A673 (cell line): Measurements from ENCODE around the gene CYP2D6. TPM values are rescaled to one million over a fixed set of nuclear protein-coding genes. Genes with fewer than 3 reads are reported as not detected.

ENCODE experiments used
- BruUV-seq: library from RNA; stranded (reverse); fragments of 400-500 nt; replicated peaks from 2 replicates; lab custom pipeline; 2021; lab: Mats Ljungman, UMichigan
- CTCF ChIA-PET: fragments of 300-600 bp; sonication (Branson Sonifier 250); formaldehyde crosslinking; loops from one replicate; lab custom pipeline; 2022; ENCODE audit warnings: antibody characterized with exemption; lab: Charles Lee
- POLR2A ChIA-PET: fragments of 300-600 bp; sonication (Branson Sonifier 250); formaldehyde crosslinking; loops from one replicate; lab custom pipeline; 2022; ENCODE audit warnings: antibody characterized with exemption; ENCODE audit not compliant: low non-redundant PET; lab: Charles Lee
- DNase-seq: peaks from one replicate; pipeline ENCODE4 v3.0.0-alpha.2; 2015; ENCODE audit warnings: low spot score
- H3K27ac ChIP-seq: fragments of 200-600 bp; sonication (generic); 2 replicates; pipeline ENCODE4 v1.5.1; 2016; ENCODE audit warnings: mixed run types, low read depth, mild to moderate bottlenecking, mixed read lengths, antibody characterized with exemption, low read length; ENCODE audit not compliant: poor library complexity, severe bottlenecking
- H3K27me3 ChIP-seq: fragments of 200-600 bp; sonication (generic); replicated peaks from 2 replicates; pipeline ENCODE4 v1.6.1; 2017; ENCODE audit warnings: mixed run types, low read depth, mild to moderate bottlenecking, mixed read lengths, antibody characterized with exemption, low read length; ENCODE audit not compliant: insufficient read depth, poor library complexity
- H3K36me3 ChIP-seq: fragments of 200-600 bp; sonication (generic); 2 replicates; pipeline ENCODE4 v1.6.1; 2016; ENCODE audit warnings: mixed run types, mild to moderate bottlenecking, mixed read lengths, antibody characterized with exemption, low read length; ENCODE audit not compliant: insufficient read depth, poor library complexity, severe bottlenecking
- H3K4me1 ChIP-seq: fragments of 200-600 bp; sonication (generic); 2 replicates; pipeline ENCODE4 v1.6.1; 2017; ENCODE audit warnings: mixed run types, mild to moderate bottlenecking, mixed read lengths, antibody characterized with exemption, low read length; ENCODE audit not compliant: insufficient read depth, poor library complexity, severe bottlenecking
- H3K4me3 ChIP-seq: fragments of 200-600 bp; sonication (generic); 2 replicates; pipeline ENCODE4 v1.5.1; 2016; ENCODE audit warnings: low read depth, mixed run types, mild to moderate bottlenecking, mixed read lengths, low read length; ENCODE audit not compliant: poor library complexity, severe bottlenecking
- H3K9me3 ChIP-seq: fragments of 200-600 bp; sonication (generic); 2 replicates; pipeline ENCODE4 v1.6.1; 2016; ENCODE audit warnings: mixed run types, low read depth, mild to moderate bottlenecking, mixed read lengths, antibody characterized with exemption, low read length; ENCODE audit not compliant: poor library complexity, severe bottlenecking
- EZH2 ChIP-seq: fragments of 200-600 bp; sonication (generic); IDR thresholded peaks from 2 replicates; pipeline ENCODE4 v1.6.1; 2017; ENCODE audit warnings: borderline replicate concordance, low read depth, mild to moderate bottlenecking, mixed read lengths, antibody characterized with exemption, low read length; ENCODE audit not compliant: poor library complexity, severe bottlenecking
- intact Hi-C: fragments of 100-400 bp; cut with micrococcal nuclease; formaldehyde crosslinking; loops from one replicate; pipeline ENCODE4 v1.10.0; 2022; ENCODE audit not compliant: unreplicated experiment
- total RNA-seq: library from RNA; stranded (reverse); gene quantifications from 2 replicates; pipeline ENCODE4 v1.2.3, GENCODE V29; 2021
- TF ChIP-seq, protein P1 (sequence below): fragments of 300-800, 200-600 bp; sonication (generic); conservative IDR thresholded peaks from 2 replicates; pipeline ENCODE4 v1.5.1; 2017; ENCODE audit warnings: low read depth, mild to moderate bottlenecking, antibody characterized with exemption, low read length, moderate library complexity, mixed read lengths

Gene CYP2D6
- total RNA-seq, 1 experiment from 2014 or later: 2.4 TPM

DNA sequence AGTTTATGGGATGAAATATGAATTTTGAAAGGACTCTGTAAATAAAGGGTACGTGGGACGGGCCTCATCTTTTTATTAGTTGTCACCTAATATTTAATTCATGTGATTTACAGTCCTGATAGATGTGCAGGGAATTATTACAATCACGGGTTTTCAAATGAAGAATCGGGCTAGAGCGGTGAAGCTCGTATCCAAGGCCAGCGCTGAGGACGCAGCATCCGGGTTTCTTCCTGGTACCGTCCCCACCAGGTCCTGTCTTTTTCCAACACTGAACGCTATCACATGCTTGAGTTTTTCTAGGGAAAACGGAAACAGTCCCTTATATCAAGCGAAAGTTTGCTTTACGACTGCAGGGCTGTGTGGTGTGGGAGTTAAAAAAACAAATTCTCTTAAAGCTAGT is 50.3 kb downstream of the CYP2D6 start:
- Histone ChIP-seq H3K27me3 (no peaks in the 10 kb centered on the region), H3K27ac (peak overlapping the region; percentile 89), H3K4me3 (peak overlapping the region; percentile 61), H3K9me3 (no peaks in the 10 kb centered on the region), H3K36me3 (peaks cover 28% of the 10 kb centered on the region), H3K4me1 (peaks cover 13% of the 10 kb centered on the region)
- POLR2A ChIA-PET: interaction anchor here (0.6 kb wide), 1 partner anchor 695 kb away, joined by 19 read pairs; no protein-coding TSS in a partner anchor
- TF ChIP-seq, protein P1, sequence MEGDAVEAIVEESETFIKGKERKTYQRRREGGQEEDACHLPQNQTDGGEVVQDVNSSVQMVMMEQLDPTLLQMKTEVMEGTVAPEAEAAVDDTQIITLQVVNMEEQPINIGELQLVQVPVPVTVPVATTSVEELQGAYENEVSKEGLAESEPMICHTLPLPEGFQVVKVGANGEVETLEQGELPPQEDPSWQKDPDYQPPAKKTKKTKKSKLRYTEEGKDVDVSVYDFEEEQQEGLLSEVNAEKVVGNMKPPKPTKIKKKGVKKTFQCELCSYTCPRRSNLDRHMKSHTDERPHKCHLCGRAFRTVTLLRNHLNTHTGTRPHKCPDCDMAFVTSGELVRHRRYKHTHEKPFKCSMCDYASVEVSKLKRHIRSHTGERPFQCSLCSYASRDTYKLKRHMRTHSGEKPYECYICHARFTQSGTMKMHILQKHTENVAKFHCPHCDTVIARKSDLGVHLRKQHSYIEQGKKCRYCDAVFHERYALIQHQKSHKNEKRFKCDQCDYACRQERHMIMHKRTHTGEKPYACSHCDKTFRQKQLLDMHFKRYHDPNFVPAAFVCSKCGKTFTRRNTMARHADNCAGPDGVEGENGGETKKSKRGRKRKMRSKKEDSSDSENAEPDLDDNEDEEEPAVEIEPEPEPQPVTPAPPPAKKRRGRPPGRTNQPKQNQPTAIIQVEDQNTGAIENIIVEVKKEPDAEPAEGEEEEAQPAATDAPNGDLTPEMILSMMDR: no peak
- no peak for TF ChIP-seq EZH2
- DNase-seq: peak; percentile 55
- BruUV-seq: no TSS peak
- intact Hi-C loops: no loop called here
- CTCF ChIA-PET: no interaction called here

DNA sequence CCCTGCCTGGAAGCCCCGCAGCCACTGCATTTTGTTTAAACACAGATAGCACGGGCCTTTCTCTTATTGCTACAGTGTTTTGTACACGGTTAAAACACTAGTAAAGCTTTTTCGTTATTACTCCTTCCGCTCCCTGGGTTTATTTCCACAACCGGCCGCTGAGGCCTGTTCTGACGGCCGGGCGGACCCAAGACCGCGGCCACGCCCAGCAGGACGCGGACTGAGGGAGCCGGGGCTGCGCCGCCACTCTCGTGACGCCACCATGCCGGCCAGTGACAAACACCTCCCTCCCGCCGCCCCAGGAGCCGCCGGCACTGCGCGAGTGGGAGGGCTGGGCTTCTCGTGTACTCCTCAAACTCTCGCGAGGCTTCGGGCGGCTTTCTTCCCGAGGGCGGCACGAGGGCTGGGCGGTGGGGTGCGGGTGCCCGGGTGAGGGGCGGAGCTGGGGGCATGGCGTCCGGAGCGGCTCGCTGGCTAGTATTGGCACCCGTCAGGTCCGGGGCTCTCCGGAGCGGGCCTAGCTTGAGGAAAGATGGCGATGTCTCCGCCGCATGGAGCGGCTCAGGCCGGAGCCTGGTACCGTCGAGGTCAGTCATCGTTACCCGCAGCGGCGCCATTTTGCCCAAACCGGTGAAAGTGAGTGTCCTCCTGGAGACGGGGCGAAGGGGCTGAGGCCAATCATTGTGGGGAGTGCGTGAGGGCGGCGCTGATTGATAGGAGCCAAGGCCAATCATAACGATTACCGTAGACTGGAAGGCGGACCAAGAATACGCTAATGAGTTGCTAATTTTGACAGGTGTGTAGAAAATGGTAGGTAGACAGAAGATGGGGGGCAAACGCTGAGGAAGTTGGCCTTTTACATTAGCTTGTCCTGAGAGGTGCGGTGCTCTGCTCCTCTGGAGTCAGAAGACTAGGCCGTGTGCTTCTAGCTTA is 51.0 kb downstream of the CYP2D6 start, which contains the start of gene SMDT1:
Gene SMDT1, plus strand, starts transcription at position 382 of the 933 bp plus-strand sequence. Its CDS starts 69 bp downstream, at position 451.
- Histone ChIP-seq H3K4me1 (peaks cover 13% of the 10 kb centered on the region), H3K9me3 (no peaks in the 10 kb centered on the region), H3K36me3 (peaks cover 22% of the 10 kb centered on the region), H3K27ac (peak within 1 kb of the TSS; percentile 89), H3K4me3 (peak within 1 kb of the TSS; percentile 61), H3K27me3 (no peaks in the 10 kb centered on the region)
- BruUV-seq: TSS peak; percentile 63
- intact Hi-C loops: no loop called here
- POLR2A ChIA-PET: interaction anchor here (0.5 to 0.7 kb wide), 4 partner anchors 155 to 365 kb away, joined by 3 to 6 read pairs (median 4); no protein-coding TSS in a partner anchor
- DNase-seq: peak; percentile 99
- TF ChIP-seq, protein P1: no peak
- CTCF ChIA-PET: no interaction called here

DNA sequence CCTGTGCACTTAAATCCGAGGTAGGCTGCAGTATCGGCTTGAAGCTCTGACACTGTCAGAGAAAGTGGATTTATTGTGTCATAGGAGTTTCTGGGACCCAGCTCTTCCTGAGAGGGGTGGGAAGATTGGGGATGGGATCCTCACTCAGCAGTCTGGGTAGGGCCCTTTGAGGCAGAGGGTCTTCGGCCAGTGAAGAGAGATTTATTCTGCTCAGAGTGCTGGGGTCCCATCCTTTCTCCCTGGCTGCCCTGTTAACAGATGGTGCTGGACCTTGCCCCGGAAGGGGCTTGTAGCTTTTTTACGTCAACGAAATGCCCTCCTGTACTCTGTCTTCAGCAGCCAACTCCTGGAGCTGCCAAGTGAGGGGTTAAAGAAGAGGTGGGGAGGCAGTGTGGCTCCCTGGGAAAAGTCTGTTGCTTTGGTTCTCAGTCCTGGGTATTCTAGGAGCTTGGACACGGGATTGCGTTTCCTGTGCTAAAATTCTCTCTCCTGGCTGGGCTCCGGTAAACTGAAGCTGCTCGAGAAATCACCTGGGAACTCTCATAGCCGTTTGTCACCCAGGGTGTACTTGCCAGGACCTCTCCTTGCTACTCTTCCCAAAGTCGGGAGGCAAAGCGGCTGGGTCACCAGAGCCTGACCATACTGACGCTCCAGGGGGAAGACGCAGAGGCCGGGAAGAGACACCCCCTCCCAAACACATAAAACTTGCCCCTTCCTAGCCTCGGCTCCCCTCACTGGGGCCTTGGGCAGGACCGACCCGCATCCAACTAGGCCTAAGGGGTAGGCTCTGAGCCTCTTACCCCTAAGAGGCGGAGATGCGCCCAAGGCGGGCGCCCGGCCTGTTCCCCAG is 51.9 kb downstream of the CYP2D6 start:
- POLR2A ChIA-PET: interaction anchor here (0.5 kb wide), 2 partner anchors 154 to 194 kb away, joined by 4 to 6 read pairs; no protein-coding TSS in a partner anchor
- TSS peak; percentile 93 for BruUV-seq
- intact Hi-C loops: no loop called here

More for the DNA sequence above, 51.9 kb downstream of the CYP2D6 start:
- Histone ChIP-seq H3K36me3 (peaks cover 14% of the 10 kb centered on the region), H3K4me1 (peaks cover 13% of the 10 kb centered on the region), H3K4me3 (peak overlapping the region; percentile 61), H3K27ac (peak overlapping the region; percentile 89), H3K9me3 (no peaks in the 10 kb centered on the region), H3K27me3 (no peaks in the 10 kb centered on the region)
- DNase-seq: no peak
- TF ChIP-seq EZH2: no peak
- TF ChIP-seq, protein P1: no peak
- CTCF ChIA-PET: interaction anchor here (0.6 kb wide), 1 partner anchor 13 kb away, joined by 3 read pairs; no protein-coding TSS in a partner anchor
